Measurements from ENCODE around the gene CHD1. TPM values are rescaled to one million over a fixed set of nuclear protein-coding genes. Genes with fewer than 3 reads are reported as not detected.

The CHD1 gene
- polyA plus RNA-seq (2013, experiment 1 of 2), result 36.8 TPM
- 38.3 TPM for polyA plus RNA-seq (2013, experiment 2 of 2)

GRCh38 chr5:98928873-98929709, at the start of gene CHD1:
Gene CHD1 (minus strand): TSS chr5:98929007. CDS start chr5:98926386, 2,621 bp downstream.
- peak within 1 kb of the TSS; percentile 96 for H3K18ac ChIP-seq (ENCODE audit: low read length)
- no peaks in the 10 kb centered on the region for H3K27me3 ChIP-seq (ENCODE audit: insufficient read depth, low read length, poor library complexity)
- peak within 1 kb of the TSS; percentile 93 for H3K27ac ChIP-seq (ENCODE audit: low read depth, low read length)
- peaks cover 18% of the 10 kb centered on the region for H3K79me2 ChIP-seq (ENCODE audit: control insufficient read depth, insufficient read depth, low read length)
- no peak within 1 kb of the TSS for H2AK5ac ChIP-seq (ENCODE audit: low read length)
- H3K4me3 ChIP-seq (ENCODE audit: low read length), result peak within 1 kb of the TSS; percentile 94
- peak within 1 kb of the TSS; percentile 64 for H2BK5ac ChIP-seq (ENCODE audit: low read length)
- H3K4me1 ChIP-seq (ENCODE audit: control insufficient read depth, low read depth, low read length), result no peaks in the 10 kb centered on the region
- peak; percentile 98 for DNase-seq
- no peak within 1 kb of the TSS for H2BK15ac ChIP-seq (replicated peaks; ENCODE audit: low read depth)
- peak within 1 kb of the TSS; percentile 67 for H3K23ac ChIP-seq (ENCODE audit: low read length)
- peak within 1 kb of the TSS; percentile 61 for H3K4me2 ChIP-seq (ENCODE audit: low read length)
- no CpG with 5 or more reads among the region's 101 CpGs for WGBS (ENCODE audit: extremely low coverage, insufficient coverage, low lambda C conversion rate)
- H3K56ac ChIP-seq (ENCODE audit: low read length), result peak within 1 kb of the TSS; percentile 98
- H3K4ac ChIP-seq (ENCODE audit: low read depth, low read length), result peak within 1 kb of the TSS; percentile 97
- H2BK120ac ChIP-seq (ENCODE audit: low read depth, low read length), result peak within 1 kb of the TSS; percentile 47
- no peaks in the 10 kb centered on the region for H3K79me1 ChIP-seq (ENCODE audit: low read length)
- H3K36me3 ChIP-seq (ENCODE audit: control insufficient read depth, insufficient read depth, low read length), result no peaks in the 10 kb centered on the region
- no peak within 1 kb of the TSS for H4K5ac ChIP-seq (ENCODE audit: low read length)
- peak within 1 kb of the TSS; percentile 98 for H4K8ac ChIP-seq (ENCODE audit: low read depth, low read length)
- peak within 1 kb of the TSS; percentile 97 for H3K9ac ChIP-seq (ENCODE audit: low read length)

GRCh38 chr5:98978528-98978927, 49.7 kb upstream of the CHD1 start:
- Histone ChIP-seq H3K27me3 (ENCODE audit: insufficient read depth, low read length, poor library complexity) (no peaks in the 10 kb centered on the region), H3K4ac (ENCODE audit: low read depth, low read length) (no peak overlapping the region), H3K4me1 (ENCODE audit: control insufficient read depth, low read depth, low read length) (no peaks in the 10 kb centered on the region), H3K56ac (ENCODE audit: low read length) (no peak overlapping the region), H3K23ac (ENCODE audit: low read length) (no peak overlapping the region), H4K8ac (ENCODE audit: low read depth, low read length) (no peak overlapping the region), H3K36me3 (ENCODE audit: control insufficient read depth, insufficient read depth, low read length) (no peaks in the 10 kb centered on the region), H4K5ac (ENCODE audit: low read length) (no peak overlapping the region), H3K79me2 (ENCODE audit: control insufficient read depth, insufficient read depth, low read length) (no peaks in the 10 kb centered on the region), H2BK15ac (replicated peaks; ENCODE audit: low read depth) (no peak overlapping the region), H3K79me1 (ENCODE audit: low read length) (no peaks in the 10 kb centered on the region), H2BK5ac (ENCODE audit: low read length) (no peak overlapping the region), H3K9ac (ENCODE audit: low read length) (no peak overlapping the region), H3K27ac (ENCODE audit: low read depth, low read length) (no peak overlapping the region), H2AK5ac (ENCODE audit: low read length) (no peak overlapping the region), H3K18ac (ENCODE audit: low read length) (no peak overlapping the region), H3K4me2 (ENCODE audit: low read length) (no peak overlapping the region), H3K4me3 (ENCODE audit: low read length) (no peak overlapping the region), H2BK120ac (ENCODE audit: low read depth, low read length) (no peak overlapping the region)
- no CpG with 5 or more reads among the region's 1 CpG for WGBS (ENCODE audit: extremely low coverage, insufficient coverage, low lambda C conversion rate)
- no peak for DNase-seq

- H3K4me2 ChIP-seq (ENCODE audit: low read length), result no peak overlapping the region
- H3K9ac ChIP-seq (ENCODE audit: low read length), result no peak overlapping the region
- H3K4me3 ChIP-seq (ENCODE audit: low read length), result no peak overlapping the region
- H3K23ac ChIP-seq (ENCODE audit: low read length), result no peak overlapping the region
- no peaks in the 10 kb centered on the region for H3K27me3 ChIP-seq (ENCODE audit: insufficient read depth, low read length, poor library complexity)
- H3K56ac ChIP-seq (ENCODE audit: low read length), result no peak overlapping the region
- no peak overlapping the region for H3K18ac ChIP-seq (ENCODE audit: low read length)
- H2BK5ac ChIP-seq (ENCODE audit: low read length), result no peak overlapping the region
- H3K36me3 ChIP-seq (ENCODE audit: control insufficient read depth, insufficient read depth, low read length), result no peaks in the 10 kb centered on the region
- no peak overlapping the region for H2BK15ac ChIP-seq (replicated peaks; ENCODE audit: low read depth)
- WGBS (ENCODE audit: extremely low coverage, insufficient coverage, low lambda C conversion rate), result no CpG with 5 or more reads among the region's 1 CpG
- H3K4me1 ChIP-seq (ENCODE audit: control insufficient read depth, low read depth, low read length), result no peaks in the 10 kb centered on the region
- DNase-seq, result no peak
- H2AK5ac ChIP-seq (ENCODE audit: low read length), result no peak overlapping the region
- no peaks in the 10 kb centered on the region for H3K79me1 ChIP-seq (ENCODE audit: low read length)
- no peak overlapping the region for H3K4ac ChIP-seq (ENCODE audit: low read depth, low read length)
- no peak overlapping the region for H2BK120ac ChIP-seq (ENCODE audit: low read depth, low read length)
- no peak overlapping the region for H4K8ac ChIP-seq (ENCODE audit: low read depth, low read length)
- no peak overlapping the region for H4K5ac ChIP-seq (ENCODE audit: low read length)
- no peaks in the 10 kb centered on the region for H3K79me2 ChIP-seq (ENCODE audit: control insufficient read depth, insufficient read depth, low read length)
- no peak overlapping the region for H3K27ac ChIP-seq (ENCODE audit: low read depth, low read length)
Observed at GRCh38 chr5:98977723-98978122, 48.9 kb upstream of the CHD1 start.

GRCh38 chr5:98975682-98976407, 47.0 kb upstream of the CHD1 start:
- Histone ChIP-seq H3K27me3 (ENCODE audit: insufficient read depth, low read length, poor library complexity) (no peaks in the 10 kb centered on the region), H2BK120ac (ENCODE audit: low read depth, low read length) (no peak overlapping the region), H3K4me2 (ENCODE audit: low read length) (no peak overlapping the region), H2BK5ac (ENCODE audit: low read length) (no peak overlapping the region), H3K56ac (ENCODE audit: low read length) (no peak overlapping the region), H4K8ac (ENCODE audit: low read depth, low read length) (no peak overlapping the region), H2AK5ac (ENCODE audit: low read length) (no peak overlapping the region), H3K4ac (ENCODE audit: low read depth, low read length) (no peak overlapping the region), H3K18ac (ENCODE audit: low read length) (no peak overlapping the region), H3K23ac (ENCODE audit: low read length) (no peak overlapping the region), H3K4me3 (ENCODE audit: low read length) (no peak overlapping the region), H3K9ac (ENCODE audit: low read length) (no peak overlapping the region), H3K27ac (ENCODE audit: low read depth, low read length) (no peak overlapping the region), H3K4me1 (ENCODE audit: control insufficient read depth, low read depth, low read length) (no peaks in the 10 kb centered on the region), H3K79me2 (ENCODE audit: control insufficient read depth, insufficient read depth, low read length) (no peaks in the 10 kb centered on the region), H3K79me1 (ENCODE audit: low read length) (no peaks in the 10 kb centered on the region), H3K36me3 (ENCODE audit: control insufficient read depth, insufficient read depth, low read length) (no peaks in the 10 kb centered on the region), H4K5ac (ENCODE audit: low read length) (no peak overlapping the region), H2BK15ac (replicated peaks; ENCODE audit: low read depth) (no peak overlapping the region)
- DNase-seq, result no peak
- no CpG with 5 or more reads among the region's 4 CpGs for WGBS (ENCODE audit: extremely low coverage, insufficient coverage, low lambda C conversion rate)

- Histone ChIP-seq H3K4me1 (ENCODE audit: control insufficient read depth, low read depth, low read length) (no peaks in the 10 kb centered on the region), H3K27me3 (ENCODE audit: insufficient read depth, low read length, poor library complexity) (no peaks in the 10 kb centered on the region), H3K4me3 (ENCODE audit: low read length) (no peak overlapping the region), H3K9ac (ENCODE audit: low read length) (no peak overlapping the region), H2AK5ac (ENCODE audit: low read length) (no peak overlapping the region), H3K4me2 (ENCODE audit: low read length) (no peak overlapping the region), H2BK15ac (replicated peaks; ENCODE audit: low read depth) (no peak overlapping the region), H3K18ac (ENCODE audit: low read length) (no peak overlapping the region), H4K8ac (ENCODE audit: low read depth, low read length) (no peak overlapping the region), H4K5ac (ENCODE audit: low read length) (no peak overlapping the region), H3K23ac (ENCODE audit: low read length) (no peak overlapping the region), H3K79me2 (ENCODE audit: control insufficient read depth, insufficient read depth, low read length) (no peaks in the 10 kb centered on the region), H3K27ac (ENCODE audit: low read depth, low read length) (no peak overlapping the region), H2BK5ac (ENCODE audit: low read length) (no peak overlapping the region), H2BK120ac (ENCODE audit: low read depth, low read length) (no peak overlapping the region), H3K79me1 (ENCODE audit: low read length) (no peaks in the 10 kb centered on the region), H3K56ac (ENCODE audit: low read length) (no peak overlapping the region), H3K4ac (ENCODE audit: low read depth, low read length) (no peak overlapping the region), H3K36me3 (ENCODE audit: control insufficient read depth, insufficient read depth, low read length) (no peaks in the 10 kb centered on the region)
- WGBS (ENCODE audit: extremely low coverage, insufficient coverage, low lambda C conversion rate), result no CpG with 5 or more reads among the region's 2 CpGs
- DNase-seq, result no peak
Observed at GRCh38 chr5:98975223-98975622, 46.4 kb upstream of the CHD1 start.
